K562 (cell line): ENCODE data around the gene CADM2. TPM values are rescaled to one million over a fixed set of nuclear protein-coding genes. Genes with fewer than 3 reads are reported as not detected.

Experiments used
- ATAC-seq: fragments of 200-7000 bp; cut with Tn5 transposase; 3 replicates; pipeline ENCODE4 v1.9.1; 2020; ENCODE audit warnings: moderate library complexity
- BruUV-seq: library from RNA; stranded (reverse); fragments of 400-500 nt; replicated peaks from 2 replicates; lab custom pipeline; 2021; lab: Mats Ljungman, UMichigan
- CTCF ChIA-PET: fragments of 300-600 bp; formaldehyde crosslinking; extraction: SDS; loops from one replicate; lab custom pipeline; 2021; ENCODE audit warnings: low intra/inter-chr PET ratio; lab: Yijun Ruan, JAX
- POLR2A ChIA-PET: fragments of 300-600, 350-650 bp; sonication (Branson Sonifier 250); formaldehyde crosslinking; extraction: SDS; loops from one replicate; lab custom pipeline; 2021; ENCODE audit warnings: antibody characterized with exemption, inconsistent platforms; lab: Yijun Ruan, JAX
- DNase-seq, 4 experiments: peaks; one replicate each; pipeline versions ENCODE4 v3.0.0 to v3.0.0-alpha.2; 2011 to 2018; ENCODE audit warnings: low spot score in 3 of 4, mixed read lengths in 3 of 4; ENCODE audit errors: extremely low read depth in 1 of 4
- FAIRE-seq: peaks from 2 replicates; lab custom pipeline; 2011; peaks lifted over from hg19 to GRCh38; lab: Jason Lieb, UNC
- H2AFZ ChIP-seq: 2 replicates; pipeline ENCODE4 v1.6.0; 2011; ENCODE audit warnings: low read depth, low read length, control low read depth, inconsistent platforms
- H3K27ac ChIP-seq: fragments of 200-600 bp; 3 replicates; pipeline ENCODE4 v1.8.0; 2011; ENCODE audit warnings: low read depth, mild to moderate bottlenecking, control low read depth, inconsistent platforms, low read length, moderate library complexity, mixed read lengths; ENCODE audit errors: extremely low read depth
- H3K27me3 ChIP-seq, 2 experiments: fragments of 300-600 bp in 1 of 2; 2 replicates in 1 of 2; 3 replicates in 1 of 2; pipeline versions ENCODE4 v1.6.0 to v1.8.0; 2011; ENCODE audit warnings: inconsistent platforms in 2 of 2, low read length in 2 of 2, mild to moderate bottlenecking in 1 of 2, mixed read lengths in 1 of 2, moderate library complexity in 1 of 2; ENCODE audit not compliant: control insufficient read depth in 2 of 2, insufficient read depth in 2 of 2
- H3K36me3 ChIP-seq: fragments of 300-600 bp; 3 replicates; pipeline ENCODE4 v1.8.0; 2011; ENCODE audit warnings: mild to moderate bottlenecking, low read length, inconsistent platforms; ENCODE audit not compliant: control insufficient read depth, insufficient read depth
- H3K4me1 ChIP-seq, 2 experiments: fragments of 200-600 bp in 1 of 2; replicated peaks in 1 of 2; 2 replicates in 1 of 2; 3 replicates in 1 of 2; pipeline versions ENCODE4 v1.5.1 to v1.8.0; 2011; ENCODE audit warnings: inconsistent platforms in 2 of 2, low read length in 2 of 2, mild to moderate bottlenecking in 1 of 2, mixed read lengths in 1 of 2, moderate library complexity in 1 of 2; ENCODE audit not compliant: control insufficient read depth in 2 of 2, insufficient read depth in 2 of 2
- H3K4me2 ChIP-seq: 2 replicates; pipeline ENCODE4 v1.6.1; 2011; ENCODE audit warnings: low read length, control low read depth, inconsistent platforms, mixed read lengths; ENCODE audit not compliant: insufficient read depth
- H3K4me3 ChIP-seq: fragments of 200-600 bp; sonication (generic), shearing (Covaris generic); 2 replicates; pipeline ENCODE4 v1.5.1; 2016; ENCODE audit warnings: control low read depth, inconsistent platforms
- H3K79me2 ChIP-seq: fragments of 200-600 bp; 3 replicates; pipeline ENCODE4 v1.8.0; 2011; ENCODE audit warnings: low read length, inconsistent platforms; ENCODE audit not compliant: control insufficient read depth, insufficient read depth
- H3K9ac ChIP-seq, 2 experiments: 2 replicates each; pipeline versions ENCODE4 v1.6.0 to v1.6.1; 2011; ENCODE audit warnings: low read depth in 2 of 2, low read length in 2 of 2, control low read depth in 1 of 2, inconsistent platforms in 1 of 2, mild to moderate bottlenecking in 1 of 2, mixed read lengths in 1 of 2; ENCODE audit not compliant: insufficient read depth in 1 of 2
- H3K9me1 ChIP-seq: one replicate; pipeline ENCODE4 v1.6.0; 2011; ENCODE audit warnings: inconsistent platforms, mild to moderate bottlenecking, low read length, moderate library complexity; ENCODE audit not compliant: control insufficient read depth, insufficient read depth
- H3K9me3 ChIP-seq: replicated peaks from 2 replicates; pipeline ENCODE4 v1.5.1; 2011; ENCODE audit warnings: low read depth, low read length, inconsistent platforms; ENCODE audit not compliant: control insufficient read depth, insufficient read depth
- H4K20me1 ChIP-seq: replicated peaks from 2 replicates; pipeline ENCODE4 v1.6.1; 2011; ENCODE audit warnings: low read length, inconsistent platforms, mixed read lengths; ENCODE audit not compliant: control insufficient read depth, insufficient read depth
- ARID2 ChIP-seq: fragments of 450-650 bp; IDR thresholded peaks from 2 replicates; pipeline ENCODE4 v1.6.1; 2017; ENCODE audit warnings: antibody characterized with exemption, mild to moderate bottlenecking
- BRF1 ChIP-seq: IDR thresholded peaks from 3 replicates; pipeline ENCODE4 v1.6.1; 2011; ENCODE audit warnings: borderline replicate concordance, mild to moderate bottlenecking; ENCODE audit not compliant: insufficient read length; ENCODE audit errors: extremely low read depth
- CEBPB ChIP-seq: fragments of 450-650 bp; IDR thresholded peaks from 2 replicates; pipeline ENCODE4 v1.6.1; 2016; ENCODE audit warnings: missing genetic modification characterization, missing compliant biosample characterization
- L3MBTL2 ChIP-seq: fragments of 450-650 bp; IDR thresholded peaks from 2 replicates; pipeline ENCODE4 v1.6.1; 2016; ENCODE audit warnings: mild to moderate bottlenecking, moderate library complexity
- MCM2 ChIP-seq: fragments of 450-650 bp; IDR thresholded peaks from 2 replicates; pipeline ENCODE4 v1.6.1; 2017; ENCODE audit warnings: low read depth, mild to moderate bottlenecking
- MCM7 ChIP-seq, 2 experiments: fragments of 450-650 bp; IDR thresholded peaks; 2 replicates each; pipeline ENCODE4 v1.6.1; 2016 to 2018
- MEIS2 ChIP-seq: fragments of 450-650 bp; IDR thresholded peaks from 2 replicates; pipeline ENCODE4 v1.6.1; 2014; ENCODE audit warnings: mild to moderate bottlenecking; ENCODE audit not compliant: partially characterized antibody
- NELFE ChIP-seq: IDR thresholded peaks from 2 replicates; pipeline ENCODE4 v1.6.1; 2011; ENCODE audit warnings: mild to moderate bottlenecking; ENCODE audit not compliant: insufficient read depth, insufficient read length
- POLR3A ChIP-seq: IDR thresholded peaks from 2 replicates; pipeline ENCODE4 v1.6.1; 2011; ENCODE audit warnings: borderline replicate concordance, mild to moderate bottlenecking, moderate library complexity; ENCODE audit not compliant: insufficient read length, insufficient read depth; ENCODE audit errors: extremely low read depth
- XRCC4 ChIP-seq: IDR thresholded peaks from one replicate; pipeline ENCODE4 v1.6.1; 2011; ENCODE audit not compliant: insufficient read depth, insufficient read length; ENCODE audit errors: extremely low read depth
- ZBTB17 ChIP-seq: fragments of 450-650 bp; formaldehyde crosslinking; IDR thresholded peaks from 2 replicates; pipeline ENCODE4 v1.4.0; 2020; ENCODE audit warnings: mild to moderate bottlenecking
- ZNF696 ChIP-seq: fragments of 250-450 bp; sonication (Bioruptor Pico); conservative IDR thresholded peaks from 2 replicates; pipeline ENCODE4 v1.4.0; 2020; ENCODE audit warnings: mild to moderate bottlenecking, moderate library complexity
- WGBS: fragments of 100-300 bp; shearing (Covaris generic); methylation state at CpG from one replicate; pipeline ENCODE4 v1.1.6; 2016; ENCODE audit warnings: low coverage, mixed read lengths; ENCODE audit not compliant: insufficient coverage; ENCODE audit errors: missing lambda C conversion rate; 5-methylcytosine and 5-hydroxymethylcytosine counted together
- in situ Hi-C: fragments of 300-500 bp; cut with MboI; formaldehyde crosslinking; loops from 4 replicates; pipeline ENCODE4 v1.15.0; 2018; ENCODE audit warnings: inconsistent platforms, mixed read lengths
- intact Hi-C: fragments of 100-400 bp; cut with micrococcal nuclease; formaldehyde crosslinking; loops from 2 replicates; pipeline ENCODE4 v1.14.2; 2022
- polyA plus RNA-seq, 8 experiments: library from polyadenylated mRNA; depleted of rRNA in 4 of 8; stranded (reverse) in 5 of 8; unstranded in 3 of 8; fragments of >200 nt; fragmentation: Nextera tagmentation in 2 of 8; fragmentation: Illumina TruSeq in 1 of 8; extraction: Ambion mirVana in 2 of 8; extraction: Trizol in 1 of 8; gene quantifications; 2 replicates each; pipeline versions ENCODE4 v1.2.1 to v1.2.3, GENCODE V29; 2011 to 2014; ENCODE audit warnings: inconsistent platforms in 1 of 8, missing spikeins in 1 of 8
- total RNA-seq, 7 experiments: library from RNA; depleted of rRNA in 6 of 7; stranded (reverse); fragments of >200 nt in 6 of 7; fragmentation: Illumina TruSeq in 2 of 7; extraction: Trizol in 2 of 7; gene quantifications; 2 replicates each; pipeline versions ENCODE4 v1.2.1 to v1.2.3, GENCODE V29; 2011 to 2021; ENCODE audit warnings: low replicate concordance in 1 of 7

CADM2 gene
- total and polyA plus RNA-seq, 9 of the 15 experiments (the other 6 are each of a cell fraction or from before 2014, with no cell fraction given): 0.11 to 3.2 (median 0.95) TPM

DNA sequence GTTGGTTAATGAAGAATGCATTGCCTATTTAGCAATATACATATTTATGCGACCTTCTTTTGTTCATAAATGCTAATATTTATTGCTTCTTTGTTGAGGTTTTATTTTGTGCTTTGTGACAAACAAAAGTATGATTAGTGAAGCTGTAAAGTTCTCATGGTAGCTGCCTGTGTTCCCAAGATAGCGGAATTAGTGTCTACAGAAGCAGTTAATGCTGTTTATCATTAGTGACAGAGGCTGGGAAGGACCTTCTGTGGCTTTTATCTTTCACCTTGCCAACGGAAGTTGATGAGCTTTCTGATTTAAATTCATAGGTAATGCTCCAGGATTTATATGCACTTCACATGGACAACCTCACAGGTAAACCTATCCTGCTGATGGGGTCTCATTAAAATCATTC is 418.3 kb downstream of the CADM2 start (continued):
- TF ChIP-seq MCM2 (no peak), MEIS2 (peak; percentile 57), XRCC4 (no peak), MCM7 (IDR thresholded peaks at IDR 0.05) (no peak), POLR3A (no peak), CEBPB (tag) (no peak), L3MBTL2 (no peak), BRF1 (no peak)

DNA sequence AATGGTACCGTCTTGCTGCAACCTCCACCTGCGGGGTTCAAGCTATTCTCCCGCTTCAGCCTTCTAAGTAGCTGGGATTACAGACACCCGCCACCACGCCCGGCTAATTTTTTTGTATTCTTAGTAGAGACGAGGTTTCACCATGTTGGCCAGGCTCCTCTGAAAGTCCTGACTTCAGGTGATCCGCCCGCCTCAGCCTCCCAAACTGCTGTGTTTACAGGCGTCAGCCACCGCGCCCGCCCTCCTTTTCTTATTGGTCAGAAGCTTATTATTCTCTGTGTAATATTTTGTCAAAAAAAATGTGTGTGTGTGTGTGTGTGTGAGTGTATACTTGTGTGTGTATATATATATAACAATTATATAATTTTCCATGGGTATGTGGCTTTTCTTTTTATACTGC is 425.6 kb downstream of the CADM2 start:
- no peak for ATAC-seq

More for the DNA sequence above, 425.6 kb downstream of the CADM2 start:
- no peak overlapping the region for H3K27ac ChIP-seq
- H3K36me3 ChIP-seq: no peaks in the 10 kb centered on the region
- no peaks in the 10 kb centered on the region for H3K4me1 ChIP-seq
- H4K20me1 ChIP-seq: no peaks in the 10 kb centered on the region
- H3K79me2 ChIP-seq: no peaks in the 10 kb centered on the region
- ChIA-PET POLR2A (no interaction called here), CTCF (no interaction called here)
- 18% methylated on average over 11 of the region's 13 CpGs for WGBS
- no peak overlapping the region for H3K9ac ChIP-seq
- H3K9me1 ChIP-seq: no peaks in the 10 kb centered on the region
- BruUV-seq: no TSS peak
- TF ChIP-seq ZBTB17 (CRISPR knock-in tag) (no peak), ZNF696 (no peak), ARID2 (no peak), NELFE (no peak)
- H2AFZ ChIP-seq: no peak overlapping the region
- H3K9me3 ChIP-seq: no peaks in the 10 kb centered on the region
- H3K4me3 ChIP-seq: no peak overlapping the region
- DNase-seq (no peak), FAIRE-seq (no peak)
- no peaks in the 10 kb centered on the region for H3K27me3 ChIP-seq
- intact Hi-C loops: no loop called here
- in situ Hi-C loops: no loop called here
- no peak overlapping the region for H3K4me2 ChIP-seq
